DND-41 (cell line): Measurements from ENCODE around the gene POSTN.

ENCODE experiments used
- ATAC-seq: fragments of 200-7000 bp; cut with Tn5 transposase; 3 replicates; pipeline ENCODE4 v1.9.1; 2021; ENCODE audit warnings: low read depth; ENCODE audit not compliant: insufficient read depth
- DNase-seq: peaks from one replicate; pipeline ENCODE4 v3.0.0-alpha.2; 2020
- H2AFZ ChIP-seq: 2 replicates; pipeline ENCODE4 v1.6.0; 2012; ENCODE audit warnings: low read depth, low read length
- H3K27ac ChIP-seq: 2 replicates; pipeline ENCODE4 v1.5.1; 2012; ENCODE audit warnings: low read length, inconsistent platforms
- H3K27me3 ChIP-seq: fragments of 200-600 bp; sonication (generic); 2 replicates; pipeline ENCODE4 v1.6.0; 2012; ENCODE audit warnings: low read length, mild to moderate bottlenecking, inconsistent platforms; ENCODE audit not compliant: insufficient read depth, poor library complexity
- H3K36me3 ChIP-seq: 2 replicates; pipeline ENCODE4 v1.5.1; 2012; ENCODE audit warnings: low read length, inconsistent platforms; ENCODE audit not compliant: insufficient read depth
- H3K4me1 ChIP-seq: 2 replicates; pipeline ENCODE4 v1.5.1; 2012; ENCODE audit warnings: mild to moderate bottlenecking, low read length; ENCODE audit not compliant: insufficient read depth
- H3K4me2 ChIP-seq: 2 replicates; pipeline ENCODE4 v1.6.0; 2012; ENCODE audit warnings: mild to moderate bottlenecking, moderate library complexity, low read length, inconsistent platforms; ENCODE audit not compliant: insufficient read depth
- H3K4me3 ChIP-seq, 2 experiments: fragments of 200-600 bp in 1 of 2; shearing (Covaris generic) in 1 of 2; 2 replicates each; pipeline ENCODE4 v1.5.1; 2012 to 2016; ENCODE audit warnings: inconsistent platforms in 2 of 2, low read length in 2 of 2, mild to moderate bottlenecking in 2 of 2, low read depth in 1 of 2, moderate library complexity in 1 of 2
- H3K79me2 ChIP-seq: 2 replicates; pipeline ENCODE4 v1.6.0; 2012; ENCODE audit warnings: low read length, inconsistent platforms; ENCODE audit not compliant: insufficient read depth
- H3K9ac ChIP-seq: 2 replicates; pipeline ENCODE4 v1.6.0; 2012; ENCODE audit warnings: low read depth, mild to moderate bottlenecking, inconsistent platforms, low read length, moderate library complexity
- H3K9me3 ChIP-seq: 2 replicates; pipeline ENCODE4 v1.5.1; 2012; ENCODE audit warnings: low read length, moderate library complexity, mild to moderate bottlenecking, inconsistent platforms; ENCODE audit not compliant: insufficient read depth, severe bottlenecking
- H4K20me1 ChIP-seq: 2 replicates; pipeline ENCODE4 v1.6.0; 2012; ENCODE audit warnings: low read length; ENCODE audit not compliant: insufficient read depth
- EZH2 ChIP-seq: IDR thresholded peaks from 3 replicates; pipeline ENCODE4 v1.6.1; 2012; ENCODE audit warnings: borderline replicate concordance, low read depth, mild to moderate bottlenecking, moderate library complexity, low read length, inconsistent platforms; ENCODE audit not compliant: severe bottlenecking
- TF ChIP-seq, protein P1 (sequence below): IDR thresholded peaks from 2 replicates; pipeline ENCODE4 v1.5.1; 2012; ENCODE audit warnings: borderline replicate concordance, low read length, moderate library complexity, mild to moderate bottlenecking; ENCODE audit not compliant: poor library complexity, severe bottlenecking; ENCODE audit errors: extremely low read depth

Gene POSTN

DNA sequence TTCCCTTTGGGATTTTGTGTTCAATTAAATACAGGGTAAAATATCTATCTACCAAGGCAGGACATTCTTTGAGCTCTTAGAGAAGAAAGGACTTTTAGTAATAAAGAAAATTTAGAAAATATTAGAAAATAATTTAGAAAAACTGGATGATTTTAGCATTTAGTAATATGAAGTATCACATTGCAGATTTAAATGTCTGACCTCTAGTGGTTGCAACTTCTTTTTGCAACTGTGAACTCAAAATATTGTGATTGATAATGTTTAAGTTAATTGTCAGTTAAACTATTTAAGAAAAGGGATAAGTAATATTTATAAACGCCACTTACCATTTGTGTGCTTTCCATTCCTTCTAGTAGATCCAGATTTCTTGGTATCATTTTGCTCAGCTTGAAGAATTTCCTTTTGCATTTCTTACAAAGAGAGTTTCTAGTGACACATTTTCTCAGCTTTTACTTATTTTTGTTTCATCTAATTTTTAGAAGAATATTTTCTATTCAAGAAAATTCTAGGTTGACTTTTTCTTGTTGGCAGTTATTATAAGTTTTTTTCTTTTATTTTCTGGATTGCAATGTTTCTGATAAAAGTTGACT is 10.3 kb upstream of the POSTN start:
- DNase-seq (no peak), ATAC-seq (no peak)
- TF ChIP-seq, protein P1, sequence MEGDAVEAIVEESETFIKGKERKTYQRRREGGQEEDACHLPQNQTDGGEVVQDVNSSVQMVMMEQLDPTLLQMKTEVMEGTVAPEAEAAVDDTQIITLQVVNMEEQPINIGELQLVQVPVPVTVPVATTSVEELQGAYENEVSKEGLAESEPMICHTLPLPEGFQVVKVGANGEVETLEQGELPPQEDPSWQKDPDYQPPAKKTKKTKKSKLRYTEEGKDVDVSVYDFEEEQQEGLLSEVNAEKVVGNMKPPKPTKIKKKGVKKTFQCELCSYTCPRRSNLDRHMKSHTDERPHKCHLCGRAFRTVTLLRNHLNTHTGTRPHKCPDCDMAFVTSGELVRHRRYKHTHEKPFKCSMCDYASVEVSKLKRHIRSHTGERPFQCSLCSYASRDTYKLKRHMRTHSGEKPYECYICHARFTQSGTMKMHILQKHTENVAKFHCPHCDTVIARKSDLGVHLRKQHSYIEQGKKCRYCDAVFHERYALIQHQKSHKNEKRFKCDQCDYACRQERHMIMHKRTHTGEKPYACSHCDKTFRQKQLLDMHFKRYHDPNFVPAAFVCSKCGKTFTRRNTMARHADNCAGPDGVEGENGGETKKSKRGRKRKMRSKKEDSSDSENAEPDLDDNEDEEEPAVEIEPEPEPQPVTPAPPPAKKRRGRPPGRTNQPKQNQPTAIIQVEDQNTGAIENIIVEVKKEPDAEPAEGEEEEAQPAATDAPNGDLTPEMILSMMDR, result no peak
- TF ChIP-seq EZH2, result no peak
- H3K36me3 ChIP-seq, result no peaks in the 10 kb centered on the region
- H3K4me1 ChIP-seq, result no peaks in the 10 kb centered on the region
- H3K79me2 ChIP-seq, result no peaks in the 10 kb centered on the region
- H3K27me3 ChIP-seq, result no peaks in the 10 kb centered on the region
- H3K4me2 ChIP-seq, result no peak overlapping the region
- no peaks in the 10 kb centered on the region for H4K20me1 ChIP-seq
- no peak overlapping the region for H2AFZ ChIP-seq
- no peak overlapping the region for H3K4me3 ChIP-seq
- H3K27ac ChIP-seq, result no peak overlapping the region
- H3K9ac ChIP-seq, result no peak overlapping the region
- H3K9me3 ChIP-seq, result no peaks in the 10 kb centered on the region

GRCh38 chr13:37602733-37603381 is 4.3 kb upstream of the POSTN start:
- Histone ChIP-seq H3K79me2 (no peaks in the 10 kb centered on the region), H3K4me2 (no peak overlapping the region), H3K9me3 (no peaks in the 10 kb centered on the region), H3K36me3 (no peaks in the 10 kb centered on the region), H4K20me1 (no peaks in the 10 kb centered on the region), H3K27ac (no peak overlapping the region), H2AFZ (no peak overlapping the region), H3K27me3 (no peaks in the 10 kb centered on the region), H3K4me1 (no peaks in the 10 kb centered on the region), H3K4me3 (no peak overlapping the region), H3K9ac (no peak overlapping the region)
- DNase-seq (no peak), ATAC-seq (no peak)
- TF ChIP-seq EZH2, result no peak
- TF ChIP-seq, protein P1, result peak; percentile 36

GRCh38 chr13:37601648-37602440 is 3.3 kb upstream of the POSTN start:
- TF ChIP-seq EZH2, result no peak
- TF ChIP-seq, protein P1, result no peak
- H3K79me2 ChIP-seq, result no peaks in the 10 kb centered on the region
- no peak overlapping the region for H2AFZ ChIP-seq
- no peak overlapping the region for H3K4me2 ChIP-seq
- no peaks in the 10 kb centered on the region for H3K4me1 ChIP-seq
- no peaks in the 10 kb centered on the region for H3K27me3 ChIP-seq
- H4K20me1 ChIP-seq, result no peaks in the 10 kb centered on the region
- no peak overlapping the region for H3K4me3 ChIP-seq
- no peak for ATAC-seq
- no peak for DNase-seq
- H3K36me3 ChIP-seq, result no peaks in the 10 kb centered on the region
- H3K9me3 ChIP-seq, result no peaks in the 10 kb centered on the region
- H3K9ac ChIP-seq, result no peak overlapping the region
- H3K27ac ChIP-seq, result no peak overlapping the region
